GM12875 (cell line): ENCODE data around the gene MAU2.
"Not testable (repeated sequence)": the region's sequence is repeated elsewhere in the genome, so short reads cannot be mapped to it uniquely, and the experiment has no call there.

Source experiments
- H3K4me3 ChIP-seq: one replicate; pipeline ENCODE4 v1.5.1; 2011; ENCODE audit warnings: low read depth, low read length, control low read depth
- TF ChIP-seq, protein P1 (sequence below): IDR thresholded peaks from 2 replicates; pipeline ENCODE4 v1.5.1; 2011; ENCODE audit warnings: low read depth, mild to moderate bottlenecking, control low read depth, inconsistent platforms, low read length, moderate library complexity, borderline replicate concordance; ENCODE audit not compliant: insufficient read depth

Gene MAU2

DNA sequence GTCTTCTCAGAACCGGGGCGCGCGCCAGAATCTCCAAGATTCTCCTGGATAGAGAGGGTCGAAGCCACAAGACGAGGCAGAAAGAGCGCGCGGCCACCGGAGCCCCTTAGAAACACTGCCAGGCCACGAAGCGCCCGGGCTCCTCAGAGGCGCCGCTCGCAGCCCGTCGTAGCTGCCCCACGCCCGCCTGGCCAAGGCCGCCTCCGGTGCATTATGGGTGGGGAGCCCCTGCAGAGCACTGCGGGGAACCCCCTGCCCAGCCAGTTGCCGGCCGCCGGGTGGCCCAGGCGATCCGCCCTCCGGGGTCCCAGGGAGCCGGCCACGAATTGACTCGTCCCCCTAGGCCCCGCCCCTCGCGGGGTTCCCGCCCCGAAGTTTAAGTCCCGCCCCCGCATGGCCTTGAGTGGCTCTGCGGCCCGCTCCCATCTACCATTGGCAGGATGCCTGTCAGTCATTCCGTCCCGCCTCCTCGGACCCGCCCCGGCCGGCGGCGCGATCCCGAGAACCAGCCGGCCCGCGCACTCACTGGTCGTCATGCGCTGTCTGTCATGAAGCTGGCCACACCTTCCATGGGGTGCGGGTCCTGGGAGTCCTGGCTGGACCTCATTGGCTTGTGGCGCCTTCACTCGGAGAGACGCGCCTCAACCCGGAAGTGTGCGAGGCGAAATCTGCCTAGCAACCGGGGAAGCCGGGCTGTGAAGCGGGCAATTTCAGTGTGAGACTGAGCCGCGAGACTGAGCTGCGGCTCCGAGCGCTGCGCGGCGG lies 64.7 kb downstream of the MAU2 start:
- peak overlapping the region; percentile 93 for H3K4me3 ChIP-seq
- TF ChIP-seq, protein P1, sequence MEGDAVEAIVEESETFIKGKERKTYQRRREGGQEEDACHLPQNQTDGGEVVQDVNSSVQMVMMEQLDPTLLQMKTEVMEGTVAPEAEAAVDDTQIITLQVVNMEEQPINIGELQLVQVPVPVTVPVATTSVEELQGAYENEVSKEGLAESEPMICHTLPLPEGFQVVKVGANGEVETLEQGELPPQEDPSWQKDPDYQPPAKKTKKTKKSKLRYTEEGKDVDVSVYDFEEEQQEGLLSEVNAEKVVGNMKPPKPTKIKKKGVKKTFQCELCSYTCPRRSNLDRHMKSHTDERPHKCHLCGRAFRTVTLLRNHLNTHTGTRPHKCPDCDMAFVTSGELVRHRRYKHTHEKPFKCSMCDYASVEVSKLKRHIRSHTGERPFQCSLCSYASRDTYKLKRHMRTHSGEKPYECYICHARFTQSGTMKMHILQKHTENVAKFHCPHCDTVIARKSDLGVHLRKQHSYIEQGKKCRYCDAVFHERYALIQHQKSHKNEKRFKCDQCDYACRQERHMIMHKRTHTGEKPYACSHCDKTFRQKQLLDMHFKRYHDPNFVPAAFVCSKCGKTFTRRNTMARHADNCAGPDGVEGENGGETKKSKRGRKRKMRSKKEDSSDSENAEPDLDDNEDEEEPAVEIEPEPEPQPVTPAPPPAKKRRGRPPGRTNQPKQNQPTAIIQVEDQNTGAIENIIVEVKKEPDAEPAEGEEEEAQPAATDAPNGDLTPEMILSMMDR, result no peak

DNA sequence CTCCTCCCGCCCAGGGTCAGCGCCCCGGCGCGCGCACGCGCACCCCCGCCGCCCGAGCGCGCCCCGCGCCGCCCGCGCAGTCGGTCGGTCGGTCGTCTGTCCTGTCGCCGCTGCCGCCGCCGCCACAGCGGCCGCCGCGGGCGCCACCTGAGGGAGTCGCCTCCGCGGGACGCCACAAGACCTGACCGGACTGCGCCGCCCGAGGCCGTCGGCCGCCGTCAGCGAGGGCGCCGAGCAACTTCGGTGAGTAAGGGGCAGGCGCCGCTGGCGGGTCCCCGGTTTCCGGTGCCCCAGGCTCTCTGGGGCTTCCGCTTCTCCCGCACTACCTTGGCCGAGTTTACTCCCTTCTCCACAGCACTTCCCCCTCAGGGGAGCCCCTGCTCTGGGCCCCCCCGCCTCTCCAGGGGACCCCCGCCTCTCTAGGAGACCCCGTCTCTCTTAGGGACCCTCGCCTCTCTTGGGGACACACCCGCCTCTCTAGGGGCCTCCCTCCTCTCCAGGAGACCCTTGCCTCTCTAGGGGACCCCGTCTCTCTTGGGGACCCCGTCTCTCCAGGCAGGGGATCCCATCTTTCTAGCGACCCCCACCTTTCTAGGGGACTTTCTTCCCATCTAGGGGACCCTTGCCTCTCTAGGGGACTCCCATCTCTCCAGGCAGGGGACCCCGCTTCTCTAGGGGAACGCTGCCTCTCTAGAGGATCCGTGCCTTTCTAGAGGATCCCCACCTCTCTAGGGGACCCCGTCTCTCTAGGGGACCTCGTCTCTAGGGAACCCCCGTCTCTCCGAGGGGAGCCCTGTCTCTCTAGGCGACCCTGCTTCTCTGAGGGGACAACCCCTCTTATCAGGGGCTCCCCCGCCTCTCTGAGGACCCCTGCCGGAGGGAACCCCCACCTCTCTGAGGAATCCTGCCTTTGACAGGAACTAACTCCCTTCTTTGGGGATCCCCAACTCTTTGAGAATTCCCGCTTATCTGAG lies 65.6 kb downstream of the MAU2 start:
- H3K4me3 ChIP-seq, result peak overlapping the region; percentile 93
- TF ChIP-seq, protein P1, result peak; percentile 34; the same call in 1 of the 2 replicates

DNA sequence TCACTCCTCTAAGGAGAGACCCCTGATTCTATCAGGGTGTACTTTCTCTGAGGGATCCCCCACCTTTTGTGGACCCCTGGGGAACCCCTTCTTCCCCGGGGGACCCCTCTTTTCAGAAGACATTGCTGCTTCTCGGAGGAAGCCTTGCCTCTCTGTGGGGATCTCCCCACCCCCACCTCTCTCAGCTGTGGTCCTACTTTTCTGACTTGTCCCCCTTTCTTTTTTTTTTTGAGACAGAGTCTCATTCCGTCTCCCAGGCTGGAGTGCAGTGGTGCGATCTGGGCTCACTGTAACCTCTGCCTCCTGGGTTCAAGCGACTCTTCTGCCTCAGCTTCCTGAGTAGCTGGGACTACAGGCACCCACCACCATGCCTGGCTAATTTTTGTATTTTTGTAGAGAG lies 66.5 kb downstream of the MAU2 start:
- H3K4me3 ChIP-seq, result peak overlapping the region; percentile 93
- TF ChIP-seq, protein P1, result no peak

DNA sequence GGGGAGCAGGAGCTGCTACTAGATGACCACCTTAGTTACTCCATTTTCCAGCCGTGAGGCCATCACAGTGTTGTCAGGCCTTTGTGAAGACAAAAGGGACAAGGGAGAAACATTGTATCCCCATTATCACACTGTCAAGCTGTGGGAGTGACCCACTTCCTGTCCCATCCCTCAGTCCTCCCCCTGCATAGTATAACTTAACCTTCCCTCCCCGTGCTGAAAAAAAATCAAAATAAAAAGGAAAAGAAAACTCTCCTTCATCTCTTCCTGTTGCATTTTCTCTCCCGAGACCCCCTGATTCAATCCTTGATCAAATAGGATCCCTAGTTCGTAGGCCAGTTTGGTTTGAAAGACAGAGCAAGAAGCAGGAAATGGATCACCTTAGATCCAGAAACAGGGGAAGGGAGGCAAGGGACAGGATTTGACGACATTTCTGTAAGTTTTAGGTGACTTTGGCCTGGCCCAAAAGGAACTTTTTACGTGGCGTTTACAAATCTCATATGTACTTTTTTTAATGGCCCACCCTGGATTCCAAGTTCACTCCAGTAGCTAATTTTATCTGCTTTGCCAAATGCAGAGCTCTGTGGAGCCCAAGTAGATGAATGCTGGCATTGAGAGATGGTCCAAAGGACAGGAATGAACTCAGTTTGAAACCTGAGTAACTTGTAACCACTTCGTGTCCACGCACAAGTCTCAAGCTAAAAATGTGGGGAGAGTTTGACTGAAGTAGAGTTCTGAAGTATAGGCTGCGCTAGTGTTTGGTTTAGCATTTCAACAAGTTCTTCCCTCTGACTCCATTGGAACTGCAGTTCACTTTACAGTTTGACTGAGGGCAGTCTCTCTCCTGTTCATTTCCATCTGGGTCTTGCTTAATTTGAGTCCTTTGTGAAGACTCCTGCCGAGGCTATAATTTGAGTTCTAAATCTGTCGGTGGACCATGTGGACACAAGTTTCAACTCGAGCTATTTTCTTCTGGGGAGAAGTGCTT lies 68.2 kb downstream of the MAU2 start:
- H3K4me3 ChIP-seq, result no peak overlapping the region
- TF ChIP-seq, protein P1, result no peak

DNA sequence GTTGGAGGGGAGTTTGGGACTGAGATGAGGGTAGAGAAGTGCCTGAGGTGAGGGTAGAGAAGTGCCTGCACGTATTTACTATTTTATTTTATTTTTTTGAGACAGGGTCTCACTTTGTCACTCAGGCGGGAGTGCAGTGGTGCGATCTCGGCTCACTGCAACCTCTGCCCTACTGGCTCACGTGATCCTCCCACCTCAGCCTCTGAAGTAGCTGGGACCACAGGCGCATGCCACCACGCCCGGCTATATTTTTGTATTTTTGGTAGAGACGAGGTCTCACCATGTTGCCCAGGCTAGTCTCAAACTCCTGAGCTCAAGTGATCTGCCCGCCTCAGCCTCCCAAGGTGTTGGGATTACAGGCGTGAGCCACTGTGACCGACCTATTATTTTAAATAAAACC lies 69.1 kb downstream of the MAU2 start:
- not testable (repeated sequence) for H3K4me3 ChIP-seq

DNA sequence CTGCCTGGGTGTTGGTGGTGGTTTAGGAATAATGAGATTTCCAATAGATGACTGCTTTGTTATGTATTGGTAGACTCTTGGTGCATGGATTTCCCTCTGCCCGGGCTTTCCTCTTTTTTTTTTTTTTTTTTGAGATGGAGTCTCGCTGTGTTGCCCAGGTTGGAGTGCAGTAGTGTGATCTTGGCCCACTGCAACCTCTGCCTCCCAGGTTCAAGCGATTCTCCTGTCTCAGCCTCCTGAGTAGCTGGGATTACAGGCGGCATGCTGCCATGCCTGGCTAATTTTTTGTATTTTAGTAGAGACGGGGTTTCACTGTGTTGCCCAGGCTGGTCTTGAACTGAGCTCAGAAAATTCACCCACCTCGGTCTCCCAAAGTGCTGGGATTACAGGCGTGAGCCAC lies 73.7 kb downstream of the MAU2 start:
- not testable (repeated sequence) for H3K4me3 ChIP-seq

DNA sequence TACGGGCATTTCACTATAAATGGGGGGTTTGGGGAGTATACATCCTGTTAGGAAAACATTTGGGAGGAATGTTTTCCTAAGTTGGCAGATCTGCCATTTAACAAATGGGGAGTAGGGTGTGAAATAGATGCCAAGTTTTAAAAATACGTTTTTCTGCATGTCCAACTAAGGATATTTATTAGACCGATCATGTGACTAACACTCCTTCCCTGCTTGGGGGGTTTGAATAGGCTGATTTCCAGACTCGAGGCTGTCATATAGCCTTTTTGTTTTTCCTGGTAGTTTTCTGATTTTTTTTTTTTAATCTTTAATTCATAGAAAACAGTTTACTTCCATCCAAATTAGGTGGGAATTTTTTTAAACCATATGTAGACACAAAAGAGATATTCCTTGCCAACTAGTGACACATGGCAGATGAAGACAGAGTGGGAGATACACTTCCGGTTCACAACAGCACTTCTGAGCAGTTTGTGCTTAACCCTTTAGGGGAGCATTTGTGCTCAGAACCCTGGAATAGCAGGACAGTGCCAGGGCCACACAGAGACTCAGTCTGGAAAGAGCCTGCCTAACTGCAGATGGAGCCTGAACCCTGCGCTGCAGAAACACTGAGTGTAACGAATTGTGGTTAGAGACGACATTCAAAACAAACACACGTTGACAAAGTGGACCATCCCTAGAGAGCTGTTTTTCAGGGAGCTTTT lies 79.3 kb downstream of the MAU2 start:
- H3K4me3 ChIP-seq, result no peak overlapping the region
- TF ChIP-seq, protein P1, result no peak
